Heart left ventricle (tissue), 16 donors: ENCODE results near the gene GRAMD2B. TPM values are rescaled to one million over a fixed set of nuclear protein-coding genes. Genes with fewer than 3 reads are reported as not detected.

Experiments
- ATAC-seq, 4 donors: fragments of 200-7000 bp; cut with Tn5 transposase; one replicate each; pipeline ENCODE4 v1.9.1; 2020 to 2022; ENCODE audit warnings: moderate library complexity in 4 of 4, mild to moderate bottlenecking in 3 of 4, moderate number of reproducible peaks in 1 of 4
- DNase-seq, 5 donors: peaks; one replicate each; pipeline ENCODE4 v3.0.0-alpha.2; 2020
- H3K27ac ChIP-seq, 12 donors: fragments of 200-600 bp; sonication (generic) in 4 of 12; one replicate each; pipeline versions ENCODE4 v1.5.0 to v1.8.0; 2016 to 2022; ENCODE audit warnings: mild to moderate bottlenecking in 2 of 12
- H3K27me3 ChIP-seq, 9 donors: fragments of 200-600 bp; sonication (generic) in 2 of 9; one replicate each; pipeline versions ENCODE4 v1.5.1 to v1.8.0; 2016 to 2022; ENCODE audit warnings: mild to moderate bottlenecking in 3 of 9
- H3K36me3 ChIP-seq, 9 donors: fragments of 200-600 bp; sonication (generic) in 2 of 9; one replicate each; pipeline versions ENCODE4 v1.5.0 to v1.8.0; 2018 to 2022; ENCODE audit warnings: mild to moderate bottlenecking in 2 of 9
- H3K4me1 ChIP-seq, 12 donors: fragments of 200-600 bp; sonication (generic) in 4 of 12; one replicate each; pipeline versions ENCODE4 v1.5.0 to v1.8.0; 2016 to 2022; ENCODE audit warnings: mild to moderate bottlenecking in 3 of 12
- H3K4me3 ChIP-seq, 12 donors: fragments of 200-600 bp; sonication (generic) in 4 of 12; one replicate each; pipeline versions ENCODE4 v1.5.0 to v1.8.0; 2017 to 2022; ENCODE audit warnings: mild to moderate bottlenecking in 9 of 12, moderate library complexity in 4 of 12
- H3K9me3 ChIP-seq, 12 donors: fragments of 200-600 bp; sonication (generic) in 4 of 12; one replicate each; pipeline versions ENCODE4 v1.5.0 to v1.8.0; 2016 to 2022; ENCODE audit warnings: mild to moderate bottlenecking in 1 of 12
- POLR2A ChIP-seq, 2 donors: fragments of 450-650 bp; IDR thresholded peaks; one replicate each; pipeline ENCODE4 v1.6.1; 2017; ENCODE audit warnings: antibody characterized with exemption in 2 of 2, mild to moderate bottlenecking in 2 of 2, moderate library complexity in 2 of 2
- WGBS, 4 donors: extraction: QIAGEN DNeasy Blood & Tissue Kit in 2 of 4; methylation state at CpG; one replicate each; pipeline versions ENCODE4 v1.1.5 to v1.1.7; 2013 to 2018; 5-methylcytosine and 5-hydroxymethylcytosine counted together
- intact Hi-C, 10 donors: fragments of 100-400 bp; cut with DNase I; formaldehyde crosslinking; loops; one replicate each; pipeline versions ENCODE4 v1.11.1 to v1.14.2; 2022
- polyA plus RNA-seq, 2 donors: library from polyadenylated mRNA; stranded (reverse); fragments of 200-250 nt; gene quantifications; one replicate each; pipeline ENCODE4 v1.2.3, GENCODE V29; 2013
- total RNA-seq, 9 donors: library from RNA; depleted of rRNA in 2 of 9; stranded (reverse); fragments of >200 nt in 2 of 9; fragmentation: NEBNext Ultra II Directional in 3 of 9; extraction: Animal tissue kit (Norgen Biotek cat#: 25700) in 3 of 9; gene quantifications; one replicate each; pipeline versions ENCODE4 v1.1.0 to v1.2.4, GENCODE V29; 2016 to 2023
- TF ChIP-seq, protein P1 (sequence below), 12 donors: fragments of 200-600 bp; sonication (generic) in 4 of 12; IDR thresholded peaks; one replicate each; pipeline versions ENCODE4 v1.5.0 to v1.8.0; 2018 to 2022; ENCODE audit warnings: antibody characterized with exemption in 12 of 12, mild to moderate bottlenecking in 5 of 12
- donor health status: ischemic (EF 13 %, LVEDD 7.1; RV severe dilation, severe dysfunction).
- donor health status: healthy with polysubstance abuse.
- donor health status: DM: no; HTN: yes; CAD: no.
- donor health status: DM: no; HTN: no; CAD: no.
- donor health status: ischemic (EF 25% LVEDD 6.9; RV normal size, moderate dysfunction).
- donor health status: ischemic (EF 25% LVEDD 5.7; RV mildly dilated, moderate dysfunction).
- donor health status: healthy.
- donor health status: DM: yes; HTN: yes; CAD: no.
- donor health status: ischemic (EF 35%, LVEDD 5.7; RV mildly dilated, moderate dysfunction).
- donor health status: nonischemic (EF 11% LVEDD 7.7; RV severe dilation, severe dysfunction).
- donor health status: DM: yes; HTN: yes; CAD: no.
- donor health status: PGD.
- donor health status: ischemic (EF 29% LVEDD 5.4; RV normal size, mild dysfunction).
- donor health status: nonischemic (EF 23%, LVEDD 6.1; RV moderate dilation, normal function).

The GRAMD2B gene
- total and polyA plus RNA-seq, 11 donors = 7.4 to 50.4 (median 35.8) TPM

- no peak overlapping the region for H3K27ac ChIP-seq
- H3K27me3 ChIP-seq = no peaks in the 10 kb centered on the region
- DNase-seq (no peak), ATAC-seq (no peak)
- no peak overlapping the region for H3K4me3 ChIP-seq
- peaks cover 0 to 11% (median 0%) of the 10 kb centered on the region in 12 donors for H3K9me3 ChIP-seq
- intact Hi-C loops = loop anchor here in 2 of 10 donors (1.0 to 10.0 kb wide), 2 partner anchors 25 to 1782 kb away; partner anchors contain the start of gene ZNF608 (in 1 of the 2)
- WGBS, 4 donors = 89 to 100% (median 97%) methylated on average over 1 of the region's 1 CpG
- H3K36me3 ChIP-seq = no peaks in the 10 kb centered on the region
- TF ChIP-seq, protein P1, sequence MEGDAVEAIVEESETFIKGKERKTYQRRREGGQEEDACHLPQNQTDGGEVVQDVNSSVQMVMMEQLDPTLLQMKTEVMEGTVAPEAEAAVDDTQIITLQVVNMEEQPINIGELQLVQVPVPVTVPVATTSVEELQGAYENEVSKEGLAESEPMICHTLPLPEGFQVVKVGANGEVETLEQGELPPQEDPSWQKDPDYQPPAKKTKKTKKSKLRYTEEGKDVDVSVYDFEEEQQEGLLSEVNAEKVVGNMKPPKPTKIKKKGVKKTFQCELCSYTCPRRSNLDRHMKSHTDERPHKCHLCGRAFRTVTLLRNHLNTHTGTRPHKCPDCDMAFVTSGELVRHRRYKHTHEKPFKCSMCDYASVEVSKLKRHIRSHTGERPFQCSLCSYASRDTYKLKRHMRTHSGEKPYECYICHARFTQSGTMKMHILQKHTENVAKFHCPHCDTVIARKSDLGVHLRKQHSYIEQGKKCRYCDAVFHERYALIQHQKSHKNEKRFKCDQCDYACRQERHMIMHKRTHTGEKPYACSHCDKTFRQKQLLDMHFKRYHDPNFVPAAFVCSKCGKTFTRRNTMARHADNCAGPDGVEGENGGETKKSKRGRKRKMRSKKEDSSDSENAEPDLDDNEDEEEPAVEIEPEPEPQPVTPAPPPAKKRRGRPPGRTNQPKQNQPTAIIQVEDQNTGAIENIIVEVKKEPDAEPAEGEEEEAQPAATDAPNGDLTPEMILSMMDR (IDR thresholded peaks at IDR 0.05) = no peak
- no peak for TF ChIP-seq POLR2A (IDR thresholded peaks at IDR 0.05)
- H3K4me1 ChIP-seq = peaks cover 0 to 37% (median 13%) of the 10 kb centered on the region in 12 donors
These were observed 103.9 kb downstream of the GRAMD2B start for GRCh38 chr5:126527158-126527557.

DNA sequence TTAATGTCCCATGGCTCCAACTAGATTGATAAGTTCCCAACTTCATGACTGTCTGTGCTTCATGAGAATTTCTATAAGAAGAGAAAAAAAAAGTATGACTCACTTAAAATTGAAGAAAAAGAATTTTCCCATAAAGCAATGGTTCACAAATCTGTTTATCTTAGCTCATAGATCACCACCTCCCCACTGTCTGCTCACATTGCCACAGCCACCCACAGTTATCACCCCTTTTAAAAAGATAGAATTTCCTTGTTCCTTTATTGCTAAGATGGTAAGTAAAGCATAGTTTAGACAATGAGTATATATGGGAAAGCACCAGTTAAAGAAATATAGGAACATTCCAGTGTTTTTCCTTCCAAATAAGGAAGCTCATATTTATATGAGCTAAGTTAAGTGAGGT, 104.7 kb downstream of the GRAMD2B start:
- Histone ChIP-seq H3K4me1 (peaks cover 0 to 37% (median 15%) of the 10 kb centered on the region in 12 donors), H3K27ac (no peak overlapping the region), H3K9me3 (peaks cover 0 to 11% (median 0%) of the 10 kb centered on the region in 12 donors), H3K4me3 (no peak overlapping the region), H3K36me3 (no peaks in the 10 kb centered on the region), H3K27me3 (no peaks in the 10 kb centered on the region)
- no peak for ATAC-seq
- no peak for DNase-seq
- intact Hi-C loops = loop anchor here in 2 of 10 donors (1.0 to 10.0 kb wide), 2 partner anchors 26 to 1783 kb away; partner anchors contain the start of gene ZNF608 (in 1 of the 2)
- no peak for TF ChIP-seq POLR2A (IDR thresholded peaks at IDR 0.05)
- TF ChIP-seq, protein P1 (IDR thresholded peaks at IDR 0.05) = no peak

GRCh38 chr5:126531543-126532120, 108.4 kb downstream of the GRAMD2B start:
- H3K9me3 ChIP-seq = peaks cover 0 to 3% (median 0%) of the 10 kb centered on the region in 12 donors
- H3K36me3 ChIP-seq = no peaks in the 10 kb centered on the region
- peak overlapping the region in 11 of 12 donors; percentile 16 to 72 (median 52) for H3K27ac ChIP-seq
- intact Hi-C loops = loop anchor here in 2 of 10 donors (10.0 kb wide), 1 partner anchor 107 kb away; the partner anchor contains the start of gene GRAMD2B (in 2 of the 2)
- DNase-seq (peak in 3 of 5 donors; percentile 16 to 45 (median 34)), ATAC-seq (peak in 3 of 4 donors; percentile 75 to 89 (median 86))
- no peaks in the 10 kb centered on the region for H3K27me3 ChIP-seq
- 44 to 60% (median 52%) methylated on average over 4 of the region's 4 CpGs for WGBS, 4 donors
- H3K4me3 ChIP-seq = no peak overlapping the region
- peaks cover 0 to 16% (median 8%) of the 10 kb centered on the region in 12 donors for H3K4me1 ChIP-seq
- TF ChIP-seq, protein P1 (IDR thresholded peaks at IDR 0.05) = no peak

DNA sequence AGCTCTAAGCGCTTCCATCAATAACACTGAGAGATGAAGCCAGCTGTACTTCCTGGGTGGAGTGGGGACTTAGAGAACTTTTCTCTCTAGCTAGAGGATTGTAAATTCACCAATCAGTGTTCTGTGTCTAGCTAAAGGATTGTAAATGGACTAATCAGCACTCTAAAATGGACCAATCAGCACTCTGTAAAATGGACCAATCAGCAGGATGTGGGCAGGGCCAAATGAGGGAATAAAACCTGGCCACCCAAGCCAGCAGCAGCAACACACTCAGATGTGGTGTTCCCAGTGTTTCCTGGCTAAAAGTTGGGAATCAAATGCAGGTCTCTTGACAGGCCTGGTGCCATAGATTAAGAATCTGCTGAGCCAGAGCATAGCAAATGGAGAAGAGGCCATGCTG, 111.3 kb downstream of the GRAMD2B start:
- H3K9me3 ChIP-seq = no peaks in the 10 kb centered on the region
- H3K27ac ChIP-seq = no peak overlapping the region
- TF ChIP-seq, protein P1 (IDR thresholded peaks at IDR 0.05) = no peak
- no peak for TF ChIP-seq POLR2A (IDR thresholded peaks at IDR 0.05)
- no peak for DNase-seq
- intact Hi-C loops = loop anchor here in 2 of 10 donors (10.0 kb wide), 1 partner anchor 110 kb away; the partner anchor contains the start of gene GRAMD2B (in 2 of the 2)
- WGBS, 4 donors = 99 to 100% (median 100%) methylated on average over 1 of the region's 1 CpG
- no peaks in the 10 kb centered on the region for H3K36me3 ChIP-seq
- no peak overlapping the region for H3K4me3 ChIP-seq
- peaks cover 0 to 25% (median 9%) of the 10 kb centered on the region in 12 donors for H3K4me1 ChIP-seq
- no peak for ATAC-seq
- H3K27me3 ChIP-seq = no peaks in the 10 kb centered on the region
